Kasumi-1 (cell line): ENCODE measurements around the gene FBXO47.
"Not testable (repeated sequence)": the region's sequence is repeated elsewhere in the genome, so short reads cannot be mapped to it uniquely, and the experiment has no call there.

Experiments used
- DNase-seq, 2 experiments: peaks; one replicate each; lab custom pipeline; 2025; lab: John Stamatoyannopoulos, UW

FBXO47 gene

GRCh38 chr17:38980490-38981217, 13.5 kb upstream of the FBXO47 start:
- DNase-seq = no peak

GRCh38 chr17:38978180-38978579, 11.0 kb upstream of the FBXO47 start:
- no peak for DNase-seq

- peak; percentile 29 to 32 for DNase-seq
These were observed 9.0 kb upstream of the FBXO47 start for GRCh38 chr17:38976187-38976551.

- no peak for DNase-seq
These were observed 3.6 kb upstream of the FBXO47 start for GRCh38 chr17:38970804-38971203.

GRCh38 chr17:38970128-38970527, 2.9 kb upstream of the FBXO47 start:
- DNase-seq = no peak

- no peak for DNase-seq
These were observed 2.1 kb upstream of the FBXO47 start for GRCh38 chr17:38969281-38969680.

- no peak for DNase-seq
These were observed 5.8 kb downstream of the FBXO47 start for GRCh38 chr17:38961413-38961812.

- DNase-seq = no peak
These were observed 6.8 kb downstream of the FBXO47 start for GRCh38 chr17:38960402-38960801.

- DNase-seq = no peak
These were observed 7.7 kb downstream of the FBXO47 start for GRCh38 chr17:38959508-38959907.

- no peak for DNase-seq
These were observed 8.4 kb downstream of the FBXO47 start for GRCh38 chr17:38958756-38959155.

- no peak for DNase-seq
These were observed 8.9 kb downstream of the FBXO47 start for GRCh38 chr17:38958326-38958725.

- DNase-seq = not testable (repeated sequence)
These were observed 13.4 kb downstream of the FBXO47 start for GRCh38 chr17:38953800-38954199.

GRCh38 chr17:38947189-38947588, 20.0 kb downstream of the FBXO47 start:
- no peak for DNase-seq

- DNase-seq = no peak
These were observed 23.6 kb downstream of the FBXO47 start for GRCh38 chr17:38943607-38944006.

GRCh38 chr17:38942696-38943334, 24.4 kb downstream of the FBXO47 start:
- DNase-seq = no peak

- DNase-seq = no peak
These were observed 26.8 kb downstream of the FBXO47 start for GRCh38 chr17:38940404-38940803.

GRCh38 chr17:38939987-38940386, 27.2 kb downstream of the FBXO47 start:
- DNase-seq = no peak

GRCh38 chr17:38933962-38934361, 33.2 kb downstream of the FBXO47 start:
- not testable (repeated sequence) for DNase-seq

GRCh38 chr17:38930782-38931181, 36.4 kb downstream of the FBXO47 start:
- not testable (repeated sequence) for DNase-seq

GRCh38 chr17:38926293-38927070, 40.7 kb downstream of the FBXO47 start:
- DNase-seq = peak; percentile 94 to 96

GRCh38 chr17:38925263-38925995, 41.8 kb downstream of the FBXO47 start, which contains the start of gene LASP1NB:
Gene LASP1NB, plus strand, starts transcription at chr17:38925614.
- no peak for DNase-seq
